Smooth muscle cell of the brain vasculature (primary cell): ENCODE data around the gene ZNF438.
"Not testable (repeated sequence)": the region's sequence is repeated elsewhere in the genome, so short reads cannot be mapped to it uniquely, and the experiment has no call there.

Experiments
- DNase-seq: peaks from one replicate; pipeline ENCODE4 v3.0.0-alpha.2; 2012; ENCODE audit warnings: low read depth, low spot score

The ZNF438 gene

GRCh38 chr10:30986053-30986555, 45.6 kb downstream of the ZNF438 start:
- DNase-seq: no peak

DNA sequence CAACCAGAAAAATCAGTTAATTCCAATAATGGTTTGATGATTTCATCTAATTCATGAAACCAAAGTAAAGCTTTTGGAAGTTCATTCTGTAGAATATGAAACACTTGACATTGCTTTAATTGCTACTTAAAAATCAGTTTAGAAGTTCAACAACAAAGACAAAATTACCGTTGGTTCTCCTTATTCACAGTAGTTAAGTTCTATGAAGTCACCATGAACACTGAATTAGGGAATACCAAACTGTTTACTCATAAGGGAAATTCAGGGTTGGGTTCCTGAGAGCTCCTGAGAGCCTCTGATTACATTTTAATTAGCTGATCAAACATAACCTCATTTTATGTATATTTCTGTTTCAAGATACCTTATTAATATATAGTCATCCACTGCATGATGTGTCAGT, 46.2 kb downstream of the ZNF438 start:
- no peak for DNase-seq

DNA sequence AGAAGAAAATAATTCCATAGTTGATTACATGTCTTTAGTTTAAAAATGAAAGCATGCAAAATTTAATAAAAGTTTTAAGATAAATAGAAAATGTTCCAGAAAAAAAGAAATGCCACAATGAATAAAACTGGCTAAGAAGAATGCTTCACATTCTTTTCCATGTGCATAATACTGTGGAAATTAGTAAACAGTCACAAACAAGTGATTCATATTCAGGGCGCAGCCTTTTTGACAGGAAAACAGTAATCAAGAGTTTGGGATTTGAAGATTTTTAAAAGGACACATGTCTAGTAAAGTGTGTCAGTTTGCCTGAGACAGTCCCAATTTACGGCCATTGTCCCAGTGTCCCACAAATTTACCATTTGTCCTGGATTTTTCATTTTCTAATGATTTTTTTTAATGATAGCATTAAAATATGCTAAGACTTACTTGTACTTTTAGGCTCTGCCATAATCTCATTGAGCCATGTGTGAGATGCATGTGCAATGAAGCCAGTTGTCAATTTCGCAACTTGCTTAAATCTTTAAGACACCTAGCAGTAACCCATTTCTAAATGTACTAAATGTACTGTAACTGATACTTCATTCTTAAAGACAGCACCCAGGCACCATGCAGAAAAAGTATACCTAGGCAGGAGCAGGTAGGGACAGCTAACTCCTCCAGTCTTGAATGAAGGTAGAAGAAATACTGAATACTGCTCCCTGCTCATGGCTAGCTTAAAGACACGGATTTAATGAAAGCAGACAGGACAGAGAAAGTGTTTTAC, 46.9 kb downstream of the ZNF438 start:
- no peak for DNase-seq

DNA sequence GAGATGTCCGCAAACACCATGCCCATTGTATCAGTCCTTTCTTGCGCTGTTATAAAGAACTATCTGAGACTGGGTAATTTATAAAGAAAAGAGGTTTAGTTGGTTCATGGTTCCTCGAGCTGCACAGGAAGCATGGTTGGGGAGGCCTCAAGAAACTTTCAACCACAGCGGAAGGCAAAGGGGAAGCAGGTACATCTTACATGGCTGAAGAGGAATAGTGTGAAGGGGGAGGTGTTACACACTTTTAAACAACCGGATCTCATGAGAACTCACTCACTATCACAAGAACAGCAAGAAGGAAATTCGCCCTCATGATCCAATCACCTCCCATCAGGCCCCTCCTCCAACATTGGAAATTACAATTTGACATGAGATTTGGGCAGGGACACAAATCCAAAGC, 48.5 kb downstream of the ZNF438 start:
- DNase-seq: not testable (repeated sequence)

- no peak for DNase-seq
Measured at GRCh38 chr10:30980951-30981616, 50.6 kb downstream of the ZNF438 start.

DNA sequence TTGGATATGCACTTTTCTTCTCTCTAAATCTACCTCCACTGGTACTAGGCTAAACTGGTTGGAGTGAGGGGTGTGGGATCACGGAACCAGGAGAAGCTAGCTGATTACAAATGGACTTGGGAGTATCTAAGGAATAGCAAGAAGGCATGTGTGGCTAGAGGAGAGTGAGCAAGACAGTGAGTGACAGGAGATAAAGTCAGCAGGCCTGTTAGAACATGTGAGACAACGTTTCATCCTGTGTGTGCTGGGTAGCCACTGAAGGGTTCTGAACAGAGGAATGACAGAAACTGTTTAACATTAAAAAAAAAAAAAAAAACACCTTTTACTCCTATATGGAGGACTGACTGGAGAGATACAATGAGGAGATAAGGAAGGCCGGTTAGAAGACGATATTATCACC, 51.7 kb downstream of the ZNF438 start:
- no peak for DNase-seq

- no peak for DNase-seq
Measured at GRCh38 chr10:30978843-30979242, 52.8 kb downstream of the ZNF438 start.

GRCh38 chr10:30977385-30977784, 54.3 kb downstream of the ZNF438 start:
- DNase-seq: no peak

GRCh38 chr10:30974773-30975415, 56.8 kb downstream of the ZNF438 start:
- DNase-seq: no peak

GRCh38 chr10:30974355-30974754, 57.3 kb downstream of the ZNF438 start:
- no peak for DNase-seq

- no peak for DNase-seq
Measured at GRCh38 chr10:30973737-30974136, 57.9 kb downstream of the ZNF438 start.

DNA sequence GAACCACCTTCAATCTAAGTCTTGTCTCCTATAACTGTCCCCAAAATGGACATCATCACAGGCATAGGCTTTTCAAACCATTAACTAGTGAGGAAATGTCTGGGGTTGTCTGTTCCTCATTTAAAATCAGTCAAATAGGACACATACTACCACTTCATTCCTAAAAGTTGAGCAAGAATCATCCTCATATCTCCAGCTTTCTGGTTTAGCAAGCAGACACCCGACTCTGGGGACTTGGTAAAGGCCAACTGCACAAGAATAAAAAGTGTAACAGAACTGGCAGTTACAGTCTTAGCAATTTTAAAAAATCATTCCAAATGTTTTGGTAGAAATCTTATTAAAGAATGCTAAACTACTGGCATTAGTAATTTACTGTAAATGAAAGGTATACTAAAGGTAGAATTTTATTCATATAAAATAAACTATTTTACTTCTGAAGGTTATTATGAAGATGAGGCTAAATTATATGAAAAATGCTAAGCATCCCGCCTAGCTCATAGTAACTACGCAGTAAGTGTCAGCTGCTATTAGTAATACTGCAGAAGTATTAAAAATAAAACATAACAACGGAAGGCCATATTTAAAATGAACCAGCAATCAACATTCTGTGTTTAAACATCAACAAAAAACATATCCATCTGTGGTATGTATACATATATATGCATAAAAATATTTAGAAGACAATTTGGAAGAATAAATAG, 60.8 kb downstream of the ZNF438 start:
- no peak for DNase-seq

DNA sequence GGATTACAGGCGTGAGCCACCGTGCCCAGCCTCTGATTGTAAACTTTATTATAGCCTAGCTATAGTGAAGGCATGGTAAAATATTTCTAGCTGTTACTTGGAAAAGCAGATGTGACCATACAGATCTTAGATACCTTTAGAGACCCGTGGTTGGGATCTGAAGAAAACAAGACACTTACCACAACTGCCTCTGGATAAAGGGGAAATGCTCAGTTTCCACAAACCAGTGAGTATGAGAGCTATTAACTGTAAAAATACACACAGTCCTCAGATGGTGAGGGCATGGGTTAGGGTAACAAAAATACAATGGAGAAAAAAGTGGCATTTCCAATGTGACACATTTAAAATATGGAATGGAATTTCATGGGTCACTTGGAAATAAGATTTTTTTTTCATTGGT, 63.0 kb downstream of the ZNF438 start:
- DNase-seq: no peak

- DNase-seq: no peak
Measured at GRCh38 chr10:30967650-30968410, 63.8 kb downstream of the ZNF438 start.

DNA sequence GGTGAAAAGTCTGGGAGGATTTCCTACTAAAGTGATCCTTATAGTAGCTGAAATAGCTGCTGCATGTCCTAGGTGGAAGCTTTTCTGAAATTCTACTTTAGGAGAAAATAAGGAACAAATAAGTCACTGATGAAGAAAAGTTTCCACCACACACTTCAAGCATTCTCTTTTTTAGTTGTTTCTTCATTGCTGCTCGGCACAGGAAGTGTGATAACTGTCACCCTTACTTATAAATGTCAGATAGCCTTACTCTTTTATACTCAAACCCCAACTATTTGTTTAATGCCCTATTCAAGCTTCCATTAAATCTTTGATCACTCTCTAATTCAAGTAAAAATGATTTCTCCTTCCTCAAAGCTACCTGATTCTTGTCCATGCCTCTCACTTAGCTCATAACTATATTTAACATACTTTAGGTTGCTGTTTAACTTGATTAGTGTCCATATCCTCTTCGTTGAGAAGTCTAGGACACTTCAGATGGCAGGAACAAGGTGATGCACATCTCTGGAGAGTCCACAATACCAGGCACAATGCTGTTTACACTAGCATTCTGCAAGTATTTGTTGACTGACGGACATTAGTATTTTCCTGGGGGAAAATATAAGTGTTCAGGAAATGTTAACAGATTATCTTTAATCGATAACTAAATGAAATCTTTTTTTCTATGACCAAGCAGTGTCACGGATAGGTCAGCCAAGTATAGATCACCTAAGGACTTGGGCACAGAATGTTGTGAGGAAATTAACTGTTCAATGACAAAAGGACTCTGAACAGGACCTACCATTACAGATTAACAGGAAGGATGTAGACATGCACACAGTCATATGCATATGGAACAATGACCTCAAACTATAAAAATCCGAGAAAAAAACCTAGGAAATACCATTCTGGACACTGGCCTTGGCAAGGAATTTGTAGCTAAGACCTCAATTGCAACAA, 67.4 kb downstream of the ZNF438 start:
- no peak for DNase-seq

DNA sequence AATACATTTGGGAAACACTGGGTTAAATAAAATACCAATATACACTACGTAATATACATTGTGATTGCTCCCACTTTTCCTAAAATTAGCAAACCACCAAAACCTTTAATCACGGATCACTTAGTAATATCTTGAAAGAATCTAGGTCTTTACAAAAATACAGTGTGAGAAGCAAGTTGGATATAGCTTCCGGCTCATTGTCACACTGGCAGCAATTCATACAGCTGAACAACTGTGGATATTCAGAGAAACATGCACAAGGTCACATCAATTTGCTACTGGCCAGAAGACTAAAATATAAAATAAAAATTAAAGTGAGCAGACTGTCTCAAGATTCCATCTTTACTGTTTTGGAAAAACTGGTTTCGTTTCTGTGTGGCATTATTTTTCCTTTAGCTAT, 69.1 kb downstream of the ZNF438 start:
- no peak for DNase-seq

DNA sequence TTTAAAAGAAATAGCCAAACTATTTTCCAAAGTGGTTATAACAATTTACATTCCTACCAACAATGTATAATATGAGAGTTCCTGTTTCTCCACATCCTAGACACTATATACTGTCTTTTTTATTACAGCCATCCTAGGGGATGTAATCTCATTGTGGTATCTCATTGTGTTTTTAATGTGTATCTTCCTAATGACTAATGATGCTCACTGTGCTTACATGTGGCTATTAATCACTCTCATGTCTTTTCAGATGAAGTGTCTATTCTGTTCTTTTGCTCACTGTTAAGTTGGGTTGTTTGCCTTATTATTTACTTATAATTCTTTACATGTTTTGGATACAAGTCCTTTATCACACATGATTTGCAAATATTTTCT, 71.8 kb downstream of the ZNF438 start:
- DNase-seq: no peak

DNA sequence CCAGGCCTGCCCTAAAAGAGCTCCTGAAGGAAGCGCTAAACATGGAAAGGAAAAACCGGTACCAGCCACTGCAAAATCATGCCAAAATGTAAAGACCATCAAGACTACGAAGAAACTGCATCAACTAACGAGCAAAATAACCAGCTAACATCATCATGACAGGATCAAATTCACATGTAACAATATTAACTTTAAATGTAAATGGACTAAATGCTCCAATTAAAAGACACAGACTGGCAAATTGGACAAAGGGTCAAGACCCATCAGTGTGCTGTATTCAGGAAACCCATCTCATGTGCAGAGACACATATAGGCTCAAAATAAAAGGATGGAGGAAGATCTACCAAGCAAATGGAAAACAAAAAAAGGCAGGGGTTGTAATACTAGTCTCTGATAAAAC, 82.4 kb downstream of the ZNF438 start:
- not testable (repeated sequence) for DNase-seq

- DNase-seq: no peak
Measured at GRCh38 chr10:30944005-30944404, 87.7 kb downstream of the ZNF438 start.

DNA sequence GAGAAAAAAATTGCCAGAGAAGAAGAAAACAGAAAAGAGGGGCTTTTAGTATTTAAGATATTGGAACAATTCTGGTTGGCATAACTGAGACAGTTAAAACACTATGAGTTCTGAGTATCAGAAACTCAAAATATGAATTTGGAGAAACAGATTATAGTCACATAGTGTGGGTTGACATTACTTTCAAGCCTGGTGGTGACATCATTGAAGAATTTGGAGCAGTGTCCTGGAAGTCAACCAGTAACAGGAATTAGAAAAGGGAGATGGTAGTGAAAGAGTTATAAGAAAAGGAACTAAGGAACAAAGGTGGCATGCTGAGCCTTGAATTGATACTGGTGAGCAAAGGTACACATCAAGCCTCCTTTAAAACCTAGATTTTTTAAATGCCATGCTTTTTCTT, 88.2 kb downstream of the ZNF438 start:
- DNase-seq: no peak
